Measurements from ENCODE around the gene C20orf204.
"Not testable (repeated sequence)": the region's sequence is repeated elsewhere in the genome, so short reads cannot be mapped to it uniquely, and the experiment has no call there.

DNA sequence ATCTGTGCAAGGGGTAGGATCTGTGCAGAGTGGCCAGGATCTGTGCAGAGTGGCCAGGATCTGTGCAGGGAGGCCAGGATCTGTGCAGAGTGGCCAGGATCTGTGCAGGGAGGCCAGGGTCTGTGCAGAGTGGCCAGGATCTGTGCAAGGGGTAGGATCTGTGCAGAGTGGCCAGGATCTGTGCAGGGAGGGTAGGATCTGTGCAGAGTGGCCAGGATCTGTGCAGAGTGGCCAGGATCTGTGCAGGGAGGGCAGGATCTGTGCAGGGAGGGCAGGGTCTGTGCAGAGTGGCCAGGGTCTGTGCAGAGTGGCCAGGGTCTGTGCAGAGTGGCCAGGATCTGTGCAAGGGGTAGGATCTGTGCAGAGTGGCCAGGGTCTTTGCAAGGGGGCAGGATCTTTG, 52.6 kb downstream of the C20orf204 start:
- TF ChIP-seq, protein P1, sequence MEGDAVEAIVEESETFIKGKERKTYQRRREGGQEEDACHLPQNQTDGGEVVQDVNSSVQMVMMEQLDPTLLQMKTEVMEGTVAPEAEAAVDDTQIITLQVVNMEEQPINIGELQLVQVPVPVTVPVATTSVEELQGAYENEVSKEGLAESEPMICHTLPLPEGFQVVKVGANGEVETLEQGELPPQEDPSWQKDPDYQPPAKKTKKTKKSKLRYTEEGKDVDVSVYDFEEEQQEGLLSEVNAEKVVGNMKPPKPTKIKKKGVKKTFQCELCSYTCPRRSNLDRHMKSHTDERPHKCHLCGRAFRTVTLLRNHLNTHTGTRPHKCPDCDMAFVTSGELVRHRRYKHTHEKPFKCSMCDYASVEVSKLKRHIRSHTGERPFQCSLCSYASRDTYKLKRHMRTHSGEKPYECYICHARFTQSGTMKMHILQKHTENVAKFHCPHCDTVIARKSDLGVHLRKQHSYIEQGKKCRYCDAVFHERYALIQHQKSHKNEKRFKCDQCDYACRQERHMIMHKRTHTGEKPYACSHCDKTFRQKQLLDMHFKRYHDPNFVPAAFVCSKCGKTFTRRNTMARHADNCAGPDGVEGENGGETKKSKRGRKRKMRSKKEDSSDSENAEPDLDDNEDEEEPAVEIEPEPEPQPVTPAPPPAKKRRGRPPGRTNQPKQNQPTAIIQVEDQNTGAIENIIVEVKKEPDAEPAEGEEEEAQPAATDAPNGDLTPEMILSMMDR (conservative IDR thresholded peaks at IDR 0.05), result not testable (repeated sequence)
- not testable (repeated sequence) for TF ChIP-seq ZFX (IDR thresholded peaks at IDR 0.05)

Data from C4-2B (cell line).